ENCODE results near the gene CACNB2. TPM values are rescaled to one million over a fixed set of nuclear protein-coding genes. Genes with fewer than 3 reads are reported as not detected.

The CACNB2 gene
- total and polyA plus RNA-seq, 10 of the 15 experiments (the other 5 are each of a cell fraction or from before 2014, with no cell fraction given), result 0.62 to 8.1 (median 1.2) TPM

DNA sequence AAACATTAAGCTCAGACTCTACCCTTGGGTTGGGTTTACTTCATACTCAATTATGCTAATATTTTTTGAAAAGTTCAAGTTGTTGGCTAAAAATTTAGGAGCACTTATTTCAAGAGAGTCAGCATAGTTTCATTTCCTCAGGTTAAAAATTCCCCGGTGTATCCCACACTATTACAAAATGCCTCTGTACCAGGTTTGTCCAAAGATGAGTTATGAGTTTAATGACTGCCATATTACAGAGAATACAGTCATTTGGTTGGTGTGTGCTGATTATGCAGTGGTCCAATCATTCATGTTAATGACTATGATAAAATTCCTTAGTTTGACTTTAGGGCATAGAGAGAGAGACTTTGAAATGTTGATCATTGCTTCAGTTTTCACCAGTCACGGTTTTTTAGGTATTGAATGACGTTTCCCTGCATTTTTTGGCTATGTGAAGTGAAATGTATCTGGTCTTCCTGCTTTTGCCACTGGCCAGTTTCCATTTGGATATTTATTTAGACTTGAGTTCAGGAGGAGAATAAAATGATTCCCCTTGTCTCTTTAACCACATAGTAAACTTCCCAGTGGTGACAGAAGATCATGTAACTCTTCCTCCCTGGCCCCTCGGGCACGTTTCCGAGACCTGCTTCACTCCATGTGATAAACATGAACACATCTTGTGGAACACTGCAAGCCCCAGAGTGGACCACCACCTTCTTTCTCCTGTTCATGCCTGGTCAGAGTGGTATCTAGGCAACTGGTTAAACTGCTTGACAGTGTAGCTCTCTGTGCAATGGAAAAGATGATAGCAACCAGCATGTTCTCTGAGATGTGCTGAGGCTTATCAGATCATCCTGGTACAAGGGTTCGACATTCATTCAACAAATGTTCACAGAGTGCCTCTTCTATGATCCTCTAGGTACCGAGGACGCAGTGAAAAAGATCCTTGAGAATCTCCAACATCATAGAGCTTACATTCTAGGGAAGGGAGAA, 153.6 kb downstream of the CACNB2 start:
- DNase-seq (ENCODE audit: low read depth, low spot score) (peak; percentile 31), FAIRE-seq (no peak), ATAC-seq (peak; percentile 84)
- Histone ChIP-seq H3K4me3 (no peak overlapping the region), H3K27me3 (replicated peaks in 1 of 2; ENCODE audit: control insufficient read depth in 2 of 2, insufficient read depth in 2 of 2, low read length in 1 of 2) (no peaks in the 10 kb centered on the region), H3K4me2 (ENCODE audit: control insufficient read depth, insufficient read depth) (no peak overlapping the region), H3K9me3 (replicated peaks; ENCODE audit: control insufficient read depth, insufficient read depth, low read length) (no peaks in the 10 kb centered on the region; the same call in 2 of the 3 replicates), H3K36me3 (ENCODE audit: control insufficient read depth in 2 of 2, insufficient read depth in 2 of 2, low read length in 1 of 2) (no peaks in the 10 kb centered on the region), H3K9ac (ENCODE audit: control insufficient read depth, insufficient read depth, low read length) (no peak overlapping the region), H2AFZ (ENCODE audit: control insufficient read depth, low read depth, low read length) (peak overlapping the region; percentile 3), H3K79me2 (ENCODE audit: control insufficient read depth, insufficient read depth, low read length) (no peaks in the 10 kb centered on the region), H3K27ac (ENCODE audit: control insufficient read depth, insufficient read depth) (no peak overlapping the region), H3K4me1 (ENCODE audit: control insufficient read depth, insufficient read depth, low read length) (no peaks in the 10 kb centered on the region), H4K20me1 (ENCODE audit: control insufficient read depth, insufficient read depth) (no peaks in the 10 kb centered on the region)
- SMC1A ChIA-PET (ENCODE audit: uncharacterized antibody, unreplicated experiment), result interaction anchor here (0.5 to 0.8 kb wide), 2 partner anchors 43 to 130 kb away, joined by 3 read pairs; no protein-coding TSS in a partner anchor
- WGBS (ENCODE audit: insufficient coverage, insufficient replicate concordance, low lambda C conversion rate, missing lambda C conversion rate), result 38% methylated on average over 9 of the region's 9 CpGs
- RAD21 ChIA-PET (ENCODE audit: unreplicated experiment), result no interaction called here
- intact Hi-C loops (cut with micrococcal nuclease; ENCODE audit: unreplicated experiment) (loop anchor here (10.0 kb wide), 1 partner anchor 1709 kb away; no protein-coding TSS in a partner anchor), in situ Hi-C loops (cut with MboI) (no loop called here)
- POLR2A ChIA-PET, result no interaction called here
- TSS peak; percentile 91 for BruUV-seq (replicated peaks)
- CTCF ChIA-PET, result interaction anchor here (0.6 to 1.4 kb wide), 3 partner anchors 18 to 180 kb away, joined by 3 read pairs; no protein-coding TSS in a partner anchor
- TF ChIP-seq, protein P1, sequence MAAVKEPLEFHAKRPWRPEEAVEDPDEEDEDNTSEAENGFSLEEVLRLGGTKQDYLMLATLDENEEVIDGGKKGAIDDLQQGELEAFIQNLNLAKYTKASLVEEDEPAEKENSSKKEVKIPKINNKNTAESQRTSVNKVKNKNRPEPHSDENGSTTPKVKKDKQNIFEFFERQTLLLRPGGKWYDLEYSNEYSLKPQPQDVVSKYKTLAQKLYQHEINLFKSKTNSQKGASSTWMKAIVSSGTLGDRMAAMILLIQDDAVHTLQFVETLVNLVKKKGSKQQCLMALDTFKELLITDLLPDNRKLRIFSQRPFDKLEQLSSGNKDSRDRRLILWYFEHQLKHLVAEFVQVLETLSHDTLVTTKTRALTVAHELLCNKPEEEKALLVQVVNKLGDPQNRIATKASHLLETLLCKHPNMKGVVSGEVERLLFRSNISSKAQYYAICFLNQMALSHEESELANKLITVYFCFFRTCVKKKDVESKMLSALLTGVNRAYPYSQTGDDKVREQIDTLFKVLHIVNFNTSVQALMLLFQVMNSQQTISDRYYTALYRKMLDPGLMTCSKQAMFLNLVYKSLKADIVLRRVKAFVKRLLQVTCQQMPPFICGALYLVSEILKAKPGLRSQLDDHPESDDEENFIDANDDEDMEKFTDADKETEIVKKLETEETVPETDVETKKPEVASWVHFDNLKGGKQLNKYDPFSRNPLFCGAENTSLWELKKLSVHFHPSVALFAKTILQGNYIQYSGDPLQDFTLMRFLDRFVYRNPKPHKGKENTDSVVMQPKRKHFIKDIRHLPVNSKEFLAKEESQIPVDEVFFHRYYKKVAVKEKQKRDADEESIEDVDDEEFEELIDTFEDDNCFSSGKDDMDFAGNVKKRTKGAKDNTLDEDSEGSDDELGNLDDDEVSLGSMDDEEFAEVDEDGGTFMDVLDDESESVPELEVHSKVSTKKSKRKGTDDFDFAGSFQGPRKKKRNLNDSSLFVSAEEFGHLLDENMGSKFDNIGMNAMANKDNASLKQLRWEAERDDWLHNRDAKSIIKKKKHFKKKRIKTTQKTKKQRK (IDR thresholded peaks at IDR 0.05; ENCODE audit: low read depth, low read length), result no peak
- TF ChIP-seq GABPA (IDR thresholded peaks at IDR 0.05; ENCODE audit: low read depth) (no peak), RUNX3 (IDR thresholded peaks at IDR 0.05; ENCODE audit: low read length) (peak; percentile 11; the same call in 1 of the 2 replicates), NRF1 (conservative IDR thresholded peaks at IDR 0.05; ENCODE audit: low read depth, low read length) (no peak), KLF5 (IDR thresholded peaks at IDR 0.05; ENCODE audit: partially characterized antibody) (no peak), ZNF217 (IDR thresholded peaks at IDR 0.05) (0 out of 2 replicates have a peak, but pooled peaks have one; percentile 17), ZNF24 (IDR thresholded peaks at IDR 0.05) (0 out of 2 replicates have a peak, but pooled peaks have one; percentile 30), IKZF1 (conservative IDR thresholded peaks at IDR 0.05) (peak; percentile 53), MYB (IDR thresholded peaks at IDR 0.05; ENCODE audit: borderline replicate concordance, low read depth, low read length) (no peak), BMI1 (IDR thresholded peaks at IDR 0.05; ENCODE audit: borderline replicate concordance) (no peak), CREB1 (IDR thresholded peaks at IDR 0.05; ENCODE audit: low read depth) (peak; percentile 12; the same call in 1 of the 2 replicates), ZNF274 (IDR thresholded peaks at IDR 0.05; ENCODE audit: insufficient read depth, insufficient read length) (no peak), TARDBP (IDR thresholded peaks at IDR 0.05; ENCODE audit: borderline replicate concordance) (no peak), BHLHE40 (IDR thresholded peaks at IDR 0.05; ENCODE audit: borderline replicate concordance in 1 of 2, low read depth in 2 of 2, low read length in 1 of 2) (no peak), RFX5 (IDR thresholded peaks at IDR 0.05; ENCODE audit: low read depth, low read length) (no peak), SRF (IDR thresholded peaks at IDR 0.05; ENCODE audit: low read depth in 2 of 2, low read length in 2 of 2) (no peak), SPI1 (IDR thresholded peaks at IDR 0.05; ENCODE audit: borderline replicate concordance, insufficient read depth, low read depth, low read length) (peak; percentile 71)
- TF ChIP-seq, protein P2, sequence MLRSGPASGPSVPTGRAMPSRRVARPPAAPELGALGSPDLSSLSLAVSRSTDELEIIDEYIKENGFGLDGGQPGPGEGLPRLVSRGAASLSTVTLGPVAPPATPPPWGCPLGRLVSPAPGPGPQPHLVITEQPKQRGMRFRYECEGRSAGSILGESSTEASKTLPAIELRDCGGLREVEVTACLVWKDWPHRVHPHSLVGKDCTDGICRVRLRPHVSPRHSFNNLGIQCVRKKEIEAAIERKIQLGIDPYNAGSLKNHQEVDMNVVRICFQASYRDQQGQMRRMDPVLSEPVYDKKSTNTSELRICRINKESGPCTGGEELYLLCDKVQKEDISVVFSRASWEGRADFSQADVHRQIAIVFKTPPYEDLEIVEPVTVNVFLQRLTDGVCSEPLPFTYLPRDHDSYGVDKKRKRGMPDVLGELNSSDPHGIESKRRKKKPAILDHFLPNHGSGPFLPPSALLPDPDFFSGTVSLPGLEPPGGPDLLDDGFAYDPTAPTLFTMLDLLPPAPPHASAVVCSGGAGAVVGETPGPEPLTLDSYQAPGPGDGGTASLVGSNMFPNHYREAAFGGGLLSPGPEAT (IDR thresholded peaks at IDR 0.05; ENCODE audit: low read depth), result peak; percentile 76

Measured in GM12878 (cell line).